H9 (cell line): Measurements from ENCODE around the gene PPM1H. TPM values are rescaled to one million over a fixed set of nuclear protein-coding genes. Genes with fewer than 3 reads are reported as not detected.
"Not testable (repeated sequence)": the region's sequence is repeated elsewhere in the genome, so short reads cannot be mapped to it uniquely, and the experiment has no call there.

Source experiments
- DNase-seq: peaks from one replicate; pipeline ENCODE4 v3.0.0-alpha.2; 2017
- H2AFZ ChIP-seq: one replicate; pipeline ENCODE4 v1.6.1; 2013; ENCODE audit warnings: mild to moderate bottlenecking, low read length, control low read depth, moderate library complexity
- H2AK5ac ChIP-seq: 2 replicates; pipeline ENCODE4 v1.6.1; 2013; ENCODE audit warnings: low read length, control low read depth, mixed read lengths; ENCODE audit not compliant: insufficient read length
- H2BK120ac ChIP-seq: one replicate; pipeline ENCODE4 v1.6.1; 2013; ENCODE audit warnings: low read depth, mild to moderate bottlenecking, low read length, control low read depth, inconsistent platforms; ENCODE audit not compliant: poor library complexity, severe bottlenecking
- H2BK12ac ChIP-seq: 2 replicates; pipeline ENCODE4 v1.6.1; 2013; ENCODE audit warnings: low read length, control low read depth, mixed read lengths, low read depth; ENCODE audit not compliant: insufficient read length
- H2BK15ac ChIP-seq: 2 replicates; pipeline ENCODE4 v1.6.1; 2013; ENCODE audit warnings: low read depth, low read length, control low read depth
- H2BK20ac ChIP-seq: one replicate; pipeline ENCODE4 v1.6.1; 2013; ENCODE audit warnings: low read depth, mild to moderate bottlenecking, low read length, control low read depth, inconsistent platforms; ENCODE audit not compliant: poor library complexity, severe bottlenecking
- H2BK5ac ChIP-seq: 2 replicates; pipeline ENCODE4 v1.6.1; 2013; ENCODE audit warnings: low read length, control low read depth, mixed read lengths; ENCODE audit not compliant: insufficient read length
- H3K14ac ChIP-seq: 2 replicates; pipeline ENCODE4 v1.6.1; 2013; ENCODE audit warnings: low read length, control low read depth; ENCODE audit not compliant: insufficient read depth
- H3K18ac ChIP-seq: 2 replicates; pipeline ENCODE4 v1.6.1; 2013; ENCODE audit warnings: low read depth, mild to moderate bottlenecking, mixed read lengths, low read length, control low read depth; ENCODE audit not compliant: insufficient read length
- H3K23ac ChIP-seq: 2 replicates; pipeline ENCODE4 v1.6.1; 2013; ENCODE audit warnings: low read length, control low read depth, mixed read lengths, low read depth; ENCODE audit not compliant: insufficient read length
- H3K23me2 ChIP-seq: 2 replicates; pipeline ENCODE4 v1.6.1; 2013; ENCODE audit warnings: low read depth, mild to moderate bottlenecking, mixed read lengths, low read length, control low read depth; ENCODE audit not compliant: insufficient read length, poor library complexity, severe bottlenecking
- H3K27ac ChIP-seq: 2 replicates; pipeline ENCODE4 v1.5.1; 2013; ENCODE audit warnings: low read length, control low read depth, mixed read lengths, low read depth; ENCODE audit not compliant: insufficient read length
- H3K27me3 ChIP-seq: 2 replicates; pipeline ENCODE4 v1.6.1; 2013; ENCODE audit warnings: low read length, control low read depth, inconsistent platforms; ENCODE audit not compliant: insufficient read depth
- H3K4ac ChIP-seq: 2 replicates; pipeline ENCODE4 v1.6.1; 2013; ENCODE audit warnings: low read depth, mild to moderate bottlenecking, control low read depth, inconsistent platforms, low read length, moderate library complexity
- H3K4me1 ChIP-seq: 2 replicates; pipeline ENCODE4 v1.6.1; 2013; ENCODE audit warnings: low read length, control low read depth, inconsistent platforms; ENCODE audit not compliant: insufficient read depth
- H3K4me2 ChIP-seq: 2 replicates; pipeline ENCODE4 v1.6.1; 2013; ENCODE audit warnings: low read length, control low read depth, mixed read lengths; ENCODE audit not compliant: insufficient read length, insufficient read depth
- H3K56ac ChIP-seq: 2 replicates; pipeline ENCODE4 v1.6.1; 2013; ENCODE audit warnings: low read depth, mild to moderate bottlenecking, mixed read lengths, low read length, control low read depth; ENCODE audit not compliant: insufficient read length
- H3K79me1 ChIP-seq: 2 replicates; pipeline ENCODE4 v1.6.1; 2013; ENCODE audit warnings: low read depth, mild to moderate bottlenecking, moderate library complexity, low read length, control low read depth, inconsistent platforms; ENCODE audit not compliant: insufficient read depth, poor library complexity, severe bottlenecking
- H3K79me2 ChIP-seq: 2 replicates; pipeline ENCODE4 v1.6.1; 2013; ENCODE audit warnings: low read length, control low read depth, inconsistent platforms; ENCODE audit not compliant: insufficient read depth
- H3K9ac ChIP-seq: 2 replicates; pipeline ENCODE4 v1.6.1; 2013; ENCODE audit warnings: low read length, control low read depth, mixed read lengths; ENCODE audit not compliant: insufficient read length; ENCODE audit errors: extremely low read depth
- H3K9me3 ChIP-seq: one replicate; pipeline ENCODE4 v1.6.1; 2013; ENCODE audit warnings: low read depth, low read length, inconsistent platforms; ENCODE audit not compliant: control insufficient read depth
- H3T11ph ChIP-seq: one replicate; pipeline ENCODE4 v1.6.1; 2013; ENCODE audit warnings: mild to moderate bottlenecking, low read length, control low read depth, inconsistent platforms
- H4K20me1 ChIP-seq: one replicate; pipeline ENCODE4 v1.6.1; 2013; ENCODE audit not compliant: control insufficient read depth, insufficient read length, insufficient read depth
- H4K5ac ChIP-seq: 2 replicates; pipeline ENCODE4 v1.6.1; 2013; ENCODE audit warnings: low read depth, mild to moderate bottlenecking, mixed read lengths, low read length, control low read depth; ENCODE audit not compliant: insufficient read length
- H4K8ac ChIP-seq: replicated peaks from 2 replicates; pipeline ENCODE4 v1.6.1; 2013; ENCODE audit warnings: low read length, control low read depth, mixed read lengths, low read depth; ENCODE audit not compliant: insufficient read length
- H4K91ac ChIP-seq: 2 replicates; pipeline ENCODE4 v1.6.1; 2013; ENCODE audit warnings: low read depth, mild to moderate bottlenecking, moderate library complexity, mixed read lengths, low read length, control low read depth; ENCODE audit not compliant: insufficient read length
- H3K27ac Mint-ChIP-seq, 3 experiments: 2 replicates in 2 of 3; 3 replicates in 1 of 3; pipeline ENCODE4 v1.8.0; 2020 to 2021; ENCODE audit warnings: mixed read lengths in 3 of 3, mild to moderate bottlenecking in 1 of 3, moderate library complexity in 1 of 3
- H3K27me3 Mint-ChIP-seq: 2 replicates; pipeline ENCODE4 v1.8.0; 2021; ENCODE audit warnings: low read depth, mild to moderate bottlenecking, moderate library complexity, mixed read lengths
- H3K36me3 Mint-ChIP-seq, 3 experiments: 2 replicates in 2 of 3; 3 replicates in 1 of 3; pipeline ENCODE4 v1.8.0; 2020 to 2021; ENCODE audit warnings: low read depth in 3 of 3, mixed read lengths in 3 of 3; ENCODE audit not compliant: insufficient read depth in 1 of 3
- H3K4me1 Mint-ChIP-seq, 2 experiments: 2 replicates each; pipeline ENCODE4 v1.8.0; 2020; ENCODE audit warnings: mixed read lengths in 2 of 2
- H3K4me3 Mint-ChIP-seq, 2 experiments: 2 replicates in 1 of 2; 3 replicates in 1 of 2; pipeline ENCODE4 v1.8.0; 2020 to 2021; ENCODE audit warnings: mild to moderate bottlenecking in 2 of 2, mixed read lengths in 2 of 2, moderate library complexity in 1 of 2
- H3K9me3 Mint-ChIP-seq, 2 experiments: 2 replicates in 1 of 2; 3 replicates in 1 of 2; pipeline ENCODE4 v1.8.0; 2020; ENCODE audit warnings: mild to moderate bottlenecking in 2 of 2, mixed read lengths in 2 of 2, moderate library complexity in 1 of 2
- CTCF ChIP-seq: fragments of 200-600 bp; sonication (generic); conservative IDR thresholded peaks from 3 replicates; pipeline ENCODE4 v1.8.0; 2021; ENCODE audit warnings: antibody characterized with exemption, mild to moderate bottlenecking
- WGBS: extraction: QIAGEN DNeasy Blood & Tissue Kit; methylation state at CpG from one replicate; pipeline ENCODE4 v1.1.7; 2013; ENCODE audit warnings: missing lambda C conversion rate, low lambda C conversion rate, mixed read lengths; ENCODE audit not compliant: insufficient read length; ENCODE audit errors: extremely low coverage; 5-methylcytosine and 5-hydroxymethylcytosine counted together
- total RNA-seq: library from RNA; stranded (reverse); gene quantifications from 2 replicates; pipeline ENCODE4 v1.2.1, GENCODE V29; 2021

The PPM1H gene
- total RNA-seq, 1 experiment from 2014 or later = 22.1 TPM

- Histone ChIP-seq H3K79me1 (no peaks in the 10 kb centered on the region), H3K27me3 (no peaks in the 10 kb centered on the region), H2AFZ (no peak overlapping the region), H3K23ac (no peak overlapping the region), H3K27ac (no peak overlapping the region), H2AK5ac (no peak overlapping the region), H3K9ac (no peak overlapping the region), H3K79me2 (peaks cover 3% of the 10 kb centered on the region; the same call in 1 of the 2 replicates), H4K20me1 (no peaks in the 10 kb centered on the region), H3K14ac (no peak overlapping the region), H2BK5ac (no peak overlapping the region), H2BK120ac (no peak overlapping the region), H3K18ac (no peak overlapping the region), H3K4ac (no peak overlapping the region), H3T11ph (no peak overlapping the region), H2BK12ac (no peak overlapping the region), H4K8ac (no peak overlapping the region), H3K4me2 (no peak overlapping the region), H3K56ac (no peak overlapping the region), H3K9me3 (no peaks in the 10 kb centered on the region), H3K4me1 (peaks cover 14% of the 10 kb centered on the region; the same call in 1 of the 2 replicates), H2BK20ac (no peak overlapping the region), H2BK15ac (no peak overlapping the region), H3K23me2 (no peaks in the 10 kb centered on the region), H4K91ac (no peak overlapping the region), H4K5ac (no peak overlapping the region)
- TF ChIP-seq CTCF = no peak
- DNase-seq = no peak
- H3K27ac Mint-ChIP-seq = no peak overlapping the region
- no CpG with 5 or more reads among the region's 1 CpG for WGBS
- peaks cover under 1% of the 10 kb centered on the region in 2 experiments; a peak in 2 of 5 replicates for H3K9me3 Mint-ChIP-seq
- no peaks in the 10 kb centered on the region for H3K27me3 Mint-ChIP-seq
- H3K4me1 Mint-ChIP-seq = peaks cover 14 to 15% of the 10 kb centered on the region in 2 experiments
- no peak overlapping the region for H3K4me3 Mint-ChIP-seq
- peaks cover 6 to 21% (median 12%) of the 10 kb centered on the region in 3 experiments; a peak in 6 of 7 replicates for H3K36me3 Mint-ChIP-seq
These were observed 55.3 kb downstream of the PPM1H start for GRCh38 chr12:62879691-62880090.

GRCh38 chr12:62879228-62879627 lies 55.7 kb downstream of the PPM1H start:
- not testable (repeated sequence) for H2BK15ac ChIP-seq, H2BK20ac ChIP-seq

More at GRCh38 chr12:62879228-62879627, 55.7 kb downstream of the PPM1H start:
- not testable (repeated sequence) for H3K9me3 Mint-ChIP-seq, H4K8ac ChIP-seq, H4K91ac ChIP-seq, H2BK12ac ChIP-seq, DNase-seq, H3K4ac ChIP-seq, H2AK5ac ChIP-seq, H2BK5ac ChIP-seq, H3K27ac ChIP-seq, H3T11ph ChIP-seq, H3K9ac ChIP-seq, H3K27me3 Mint-ChIP-seq, H3K27me3 ChIP-seq, H3K23ac ChIP-seq, H3K14ac ChIP-seq, H3K4me2 ChIP-seq, H2BK120ac ChIP-seq, H3K56ac ChIP-seq, H3K79me2 ChIP-seq, H3K23me2 ChIP-seq, H3K4me3 Mint-ChIP-seq, H4K5ac ChIP-seq, H3K9me3 ChIP-seq, H2AFZ ChIP-seq, H3K27ac Mint-ChIP-seq, H3K18ac ChIP-seq, H4K20me1 ChIP-seq, H3K79me1 ChIP-seq
- peaks cover 14% of the 10 kb centered on the region; the same call in 1 of the 2 replicates for H3K4me1 ChIP-seq
- peaks cover 5 to 19% (median 10%) of the 10 kb centered on the region in 3 experiments; a peak in 4 of 7 replicates for H3K36me3 Mint-ChIP-seq
- peaks cover 14 to 15% of the 10 kb centered on the region in 2 experiments for H3K4me1 Mint-ChIP-seq
- no CpG with 5 or more reads among the region's 3 CpGs for WGBS
